ENCODE data around the gene ANKRD23. TPM values are rescaled to one million over a fixed set of nuclear protein-coding genes. Genes with fewer than 3 reads are reported as not detected.

The ANKRD23 gene
- total RNA-seq, 1 donor = 1.8 TPM

- Histone ChIP-seq H4K20me1 (ENCODE audit: insufficient read depth, low read length) (peaks cover 46% of the 10 kb centered on the region), H3K79me2 (ENCODE audit: insufficient read depth, low read length) (peaks cover 39% of the 10 kb centered on the region)
Observed at GRCh38 chr2:96866986-96867755, 23.4 kb upstream of the ANKRD23 start.

DNA sequence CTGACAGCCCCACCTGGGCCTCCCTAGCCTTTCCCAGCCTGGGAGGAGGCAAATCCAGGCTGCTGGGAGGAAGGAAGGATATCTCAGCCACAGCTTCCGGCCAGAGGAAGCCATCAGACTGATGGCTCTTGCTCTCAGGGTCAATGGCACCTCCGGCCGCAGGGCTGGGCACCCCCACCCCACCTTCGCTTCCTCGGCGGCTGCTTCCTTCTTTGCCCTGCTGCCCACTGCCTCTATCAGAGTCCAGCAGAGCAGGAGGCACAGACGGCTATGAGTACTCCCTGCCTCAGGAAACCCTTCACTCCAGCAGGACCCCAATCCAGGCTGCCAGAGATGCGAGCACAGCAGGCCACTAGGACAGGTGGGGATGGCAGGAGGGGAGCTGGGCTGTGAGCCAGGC lies 22.8 kb upstream of the ANKRD23 start:
- no peaks in the 10 kb centered on the region for H3K9me3 ChIP-seq (ENCODE audit: low read depth, low read length)
- peaks cover 15% of the 10 kb centered on the region for H3K4me1 ChIP-seq (ENCODE audit: insufficient read depth, low read length)
- H3K36me3 ChIP-seq (ENCODE audit: insufficient read depth, low read length) = peaks cover 47% of the 10 kb centered on the region
- H3K4me2 ChIP-seq (ENCODE audit: insufficient read depth, low read length) = peak overlapping the region; percentile 93
- TF ChIP-seq, protein P1, sequence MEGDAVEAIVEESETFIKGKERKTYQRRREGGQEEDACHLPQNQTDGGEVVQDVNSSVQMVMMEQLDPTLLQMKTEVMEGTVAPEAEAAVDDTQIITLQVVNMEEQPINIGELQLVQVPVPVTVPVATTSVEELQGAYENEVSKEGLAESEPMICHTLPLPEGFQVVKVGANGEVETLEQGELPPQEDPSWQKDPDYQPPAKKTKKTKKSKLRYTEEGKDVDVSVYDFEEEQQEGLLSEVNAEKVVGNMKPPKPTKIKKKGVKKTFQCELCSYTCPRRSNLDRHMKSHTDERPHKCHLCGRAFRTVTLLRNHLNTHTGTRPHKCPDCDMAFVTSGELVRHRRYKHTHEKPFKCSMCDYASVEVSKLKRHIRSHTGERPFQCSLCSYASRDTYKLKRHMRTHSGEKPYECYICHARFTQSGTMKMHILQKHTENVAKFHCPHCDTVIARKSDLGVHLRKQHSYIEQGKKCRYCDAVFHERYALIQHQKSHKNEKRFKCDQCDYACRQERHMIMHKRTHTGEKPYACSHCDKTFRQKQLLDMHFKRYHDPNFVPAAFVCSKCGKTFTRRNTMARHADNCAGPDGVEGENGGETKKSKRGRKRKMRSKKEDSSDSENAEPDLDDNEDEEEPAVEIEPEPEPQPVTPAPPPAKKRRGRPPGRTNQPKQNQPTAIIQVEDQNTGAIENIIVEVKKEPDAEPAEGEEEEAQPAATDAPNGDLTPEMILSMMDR (IDR thresholded peaks at IDR 0.05; ENCODE audit: extremely low read depth, low read depth, low read length) = no peak
- peaks cover 39% of the 10 kb centered on the region for H3K79me2 ChIP-seq (ENCODE audit: insufficient read depth, low read length)
- peaks cover 47% of the 10 kb centered on the region for H4K20me1 ChIP-seq (ENCODE audit: insufficient read depth, low read length)
- no peak overlapping the region for H3K27ac ChIP-seq (ENCODE audit: low read depth, low read length)
- no peak overlapping the region for H3K4me3 ChIP-seq (ENCODE audit: insufficient read depth, low read length)
- peak; percentile 87 for DNase-seq (ENCODE audit: insufficient read length, low spot score, missing footprints)
- no peaks in the 10 kb centered on the region for H3K27me3 ChIP-seq (ENCODE audit: insufficient read depth, low read length)
- no peak overlapping the region for H2AFZ ChIP-seq (ENCODE audit: low read length)

More at GRCh38 chr2:96866986-96867755, 23.4 kb upstream of the ANKRD23 start:
- no peak overlapping the region for H2AFZ ChIP-seq (ENCODE audit: low read length)
- peak overlapping the region; percentile 73 for H3K27ac ChIP-seq (ENCODE audit: low read depth, low read length)
- no peaks in the 10 kb centered on the region for H3K9me3 ChIP-seq (ENCODE audit: low read depth, low read length)
- H3K4me2 ChIP-seq (ENCODE audit: insufficient read depth, low read length) = peak overlapping the region; percentile 93
- peaks cover 15% of the 10 kb centered on the region for H3K4me1 ChIP-seq (ENCODE audit: insufficient read depth, low read length)
- TF ChIP-seq, protein P1 (IDR thresholded peaks at IDR 0.05; ENCODE audit: extremely low read depth, low read depth, low read length) = no peak
- peaks cover 41% of the 10 kb centered on the region for H3K36me3 ChIP-seq (ENCODE audit: insufficient read depth, low read length)
- DNase-seq (ENCODE audit: insufficient read length, low spot score, missing footprints) = peak; percentile 88
- H3K4me3 ChIP-seq (ENCODE audit: insufficient read depth, low read length) = peak overlapping the region; percentile 88
- H3K27me3 ChIP-seq (ENCODE audit: insufficient read depth, low read length) = no peaks in the 10 kb centered on the region

DNA sequence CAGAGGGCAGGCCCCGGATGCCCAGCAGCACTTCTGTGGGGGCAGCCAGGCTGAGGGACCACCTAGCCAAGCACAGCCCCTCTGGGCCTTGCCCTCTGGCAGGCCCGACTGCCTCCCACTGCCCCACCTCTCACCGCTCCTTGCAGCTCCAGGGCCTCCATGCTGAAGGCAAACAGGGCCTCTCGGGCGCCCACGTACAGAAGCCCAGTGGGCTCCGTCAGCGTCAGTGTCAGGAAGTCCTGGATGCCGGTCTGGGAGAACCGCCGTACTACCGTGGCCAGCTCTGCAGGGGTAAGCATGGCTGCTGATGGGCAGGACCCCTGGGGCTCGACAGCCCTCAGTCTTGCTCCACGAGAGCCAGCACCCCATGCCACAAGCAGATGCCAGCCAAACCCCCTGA lies 22.3 kb upstream of the ANKRD23 start:
- Histone ChIP-seq H3K36me3 (ENCODE audit: insufficient read depth, low read length) (peaks cover 51% of the 10 kb centered on the region), H4K20me1 (ENCODE audit: insufficient read depth, low read length) (peaks cover 51% of the 10 kb centered on the region), H3K4me2 (ENCODE audit: insufficient read depth, low read length) (no peak overlapping the region), H3K4me1 (ENCODE audit: insufficient read depth, low read length) (peaks cover 15% of the 10 kb centered on the region), H3K27me3 (ENCODE audit: insufficient read depth, low read length) (no peaks in the 10 kb centered on the region), H2AFZ (ENCODE audit: low read length) (no peak overlapping the region), H3K79me2 (ENCODE audit: insufficient read depth, low read length) (peaks cover 39% of the 10 kb centered on the region), H3K4me3 (ENCODE audit: insufficient read depth, low read length) (no peak overlapping the region), H3K27ac (ENCODE audit: low read depth, low read length) (no peak overlapping the region), H3K9me3 (ENCODE audit: low read depth, low read length) (no peaks in the 10 kb centered on the region)
- TF ChIP-seq, protein P1 (IDR thresholded peaks at IDR 0.05; ENCODE audit: extremely low read depth, low read depth, low read length) = no peak
- peak; percentile 79 for DNase-seq (ENCODE audit: insufficient read length, low spot score, missing footprints)

DNA sequence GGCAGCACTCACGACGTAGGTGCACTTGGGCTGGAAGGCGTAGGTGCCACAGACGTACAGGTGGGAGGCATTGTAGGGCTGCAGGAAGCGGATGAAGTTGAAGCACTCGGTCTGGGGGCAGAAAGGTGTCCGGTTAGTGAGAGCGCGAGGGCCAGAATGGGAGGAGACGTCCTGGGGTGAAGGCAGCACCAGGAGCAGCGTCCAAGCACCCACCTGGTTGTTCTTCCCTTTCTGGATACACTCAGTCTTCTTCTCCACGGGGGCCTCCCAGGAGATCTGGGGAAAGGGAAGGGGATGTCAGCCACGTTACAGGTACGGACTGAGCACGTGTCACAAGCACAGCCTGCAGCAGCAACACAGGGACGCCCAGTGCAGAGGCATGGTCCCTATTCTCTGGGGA lies 21.8 kb upstream of the ANKRD23 start:
- Histone ChIP-seq H2AFZ (ENCODE audit: low read length) (no peak overlapping the region), H3K79me2 (ENCODE audit: insufficient read depth, low read length) (peaks cover 39% of the 10 kb centered on the region), H3K27me3 (ENCODE audit: insufficient read depth, low read length) (no peaks in the 10 kb centered on the region), H3K9me3 (ENCODE audit: low read depth, low read length) (no peaks in the 10 kb centered on the region), H3K4me2 (ENCODE audit: insufficient read depth, low read length) (no peak overlapping the region), H3K4me3 (ENCODE audit: insufficient read depth, low read length) (no peak overlapping the region), H4K20me1 (ENCODE audit: insufficient read depth, low read length) (peaks cover 52% of the 10 kb centered on the region), H3K27ac (ENCODE audit: low read depth, low read length) (no peak overlapping the region), H3K36me3 (ENCODE audit: insufficient read depth, low read length) (peaks cover 56% of the 10 kb centered on the region), H3K4me1 (ENCODE audit: insufficient read depth, low read length) (peaks cover 11% of the 10 kb centered on the region)
- no peak for DNase-seq (ENCODE audit: insufficient read length, low spot score, missing footprints)
- TF ChIP-seq, protein P1 (IDR thresholded peaks at IDR 0.05; ENCODE audit: extremely low read depth, low read depth, low read length) = no peak
